Omental fat pad (tissue), 4 donors: ENCODE measurements around the gene RSBN1L. TPM values are rescaled to one million over a fixed set of nuclear protein-coding genes. Genes with fewer than 3 reads are reported as not detected.

Source experiments
- ATAC-seq: fragments of 150-250 bp; one replicate; pipeline ENCODE4 v1.9.1; 2016; ENCODE audit warnings: mild to moderate bottlenecking, moderate library complexity; ENCODE audit not compliant: low FRiP score
- DNase-seq: peaks from one replicate; pipeline ENCODE4 v3.0.0-alpha.2; 2019; ENCODE audit warnings: low spot score
- CTCF ChIP-seq, 3 donors: fragments of 450-650 bp; IDR thresholded peaks; one replicate each; pipeline ENCODE4 v1.5.1; 2016 to 2017; ENCODE audit warnings: antibody characterized with exemption in 3 of 3, mild to moderate bottlenecking in 3 of 3, moderate library complexity in 2 of 3
- total RNA-seq, 4 donors: library from RNA; depleted of rRNA; stranded (reverse); fragments of >200 nt; gene quantifications; one replicate each; pipeline ENCODE4 v1.1.0, GENCODE V29; 2016

Gene RSBN1L
- total RNA-seq, 4 donors from 2014 or later, result 7.5 to 31.2 (median 9.0) TPM

GRCh38 chr7:77687747-77688144 lies 8.5 kb upstream of the RSBN1L start:
- TF ChIP-seq CTCF (IDR thresholded peaks at IDR 0.05), result no peak
- no peak for ATAC-seq
- no peak for DNase-seq

DNA sequence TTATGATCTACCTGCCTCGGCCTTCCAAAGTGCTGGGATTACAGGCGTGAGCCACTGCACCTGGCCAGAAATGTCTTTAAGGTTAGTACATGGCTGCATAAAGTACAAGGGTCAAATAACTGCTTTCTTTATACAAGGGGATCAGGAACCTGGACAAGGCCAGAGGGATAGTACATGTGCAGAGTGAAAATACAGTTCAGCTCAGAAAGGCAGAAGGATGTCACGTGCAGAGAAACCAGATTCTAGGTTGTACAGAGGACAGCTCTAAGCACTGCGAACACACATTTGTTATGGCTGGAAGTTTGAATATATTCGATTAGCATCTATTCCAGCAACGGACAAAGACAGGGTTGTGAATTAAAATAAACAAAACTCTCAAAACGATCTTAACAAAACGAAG lies 6.0 kb upstream of the RSBN1L start:
- DNase-seq, result no peak
- ATAC-seq, result no peak
- TF ChIP-seq CTCF (IDR thresholded peaks at IDR 0.05), result no peak

DNA sequence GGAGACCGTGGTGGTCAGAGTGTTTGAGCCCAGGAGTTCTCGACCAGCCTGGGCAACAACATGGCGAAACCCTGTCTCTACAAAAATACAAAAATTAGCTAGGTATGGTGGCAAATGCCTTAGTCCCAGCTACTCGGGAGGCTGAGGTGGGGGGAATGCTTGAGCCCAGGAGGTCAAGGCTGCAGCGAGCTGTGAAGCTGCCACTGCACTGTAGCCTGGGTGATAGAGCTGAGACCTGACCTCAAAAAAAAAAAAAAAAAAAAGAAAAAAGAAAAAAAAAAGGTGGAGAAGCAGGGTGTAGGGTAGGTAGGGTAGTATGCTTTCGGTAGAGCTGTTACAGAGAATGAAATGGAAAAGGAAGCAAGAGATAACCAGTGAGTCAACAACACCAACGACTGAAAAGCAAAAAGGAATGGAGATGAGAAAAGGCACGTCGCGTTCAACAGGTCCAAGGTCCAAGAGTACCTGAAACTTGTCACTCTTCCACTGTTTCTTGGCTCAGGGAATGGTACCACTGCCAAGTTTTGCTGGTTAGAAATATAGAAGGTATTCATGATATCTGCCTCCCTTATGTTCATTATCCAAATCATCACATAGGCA lies 4.3 kb upstream of the RSBN1L start:
- ATAC-seq, result no peak
- no peak for DNase-seq
- TF ChIP-seq CTCF (IDR thresholded peaks at IDR 0.05), result no peak

- no peak for TF ChIP-seq CTCF (IDR thresholded peaks at IDR 0.05)
- no peak for ATAC-seq
- no peak for DNase-seq
Observed at GRCh38 chr7:77693830-77694583, 2.3 kb upstream of the RSBN1L start.

GRCh38 chr7:77696643-77697534 lies 630 bp downstream of the RSBN1L start:
- DNase-seq, result no peak
- peak; percentile 66 for ATAC-seq

DNA sequence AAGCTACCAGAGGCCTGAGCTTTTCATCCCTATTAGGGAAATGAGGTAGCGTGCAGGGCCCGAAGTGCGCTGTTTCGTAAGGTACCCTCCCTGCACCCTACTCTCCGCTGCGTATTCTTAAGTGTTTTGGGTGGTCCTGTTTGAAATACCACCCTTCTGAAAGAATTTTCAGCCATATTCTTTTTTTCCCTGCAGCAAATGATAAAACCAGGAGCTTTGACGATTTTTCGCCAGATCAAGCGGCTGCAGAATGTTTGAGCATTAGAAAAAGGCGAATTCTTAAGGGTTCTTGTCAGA lies 1.2 kb downstream of the RSBN1L start:
- no peak for TF ChIP-seq CTCF (IDR thresholded peaks at IDR 0.05)
- DNase-seq, result no peak
- peak; percentile 47 for ATAC-seq

More at GRCh38 chr7:77696643-77697534, 630 bp downstream of the RSBN1L start:
- TF ChIP-seq CTCF (IDR thresholded peaks at IDR 0.05), result no peak
